ENCODE measurements around the gene ZNF300.
"Not testable (repeated sequence)": the region's sequence is repeated elsewhere in the genome, so short reads cannot be mapped to it uniquely, and the experiment has no call there.

Gene ZNF300

DNA sequence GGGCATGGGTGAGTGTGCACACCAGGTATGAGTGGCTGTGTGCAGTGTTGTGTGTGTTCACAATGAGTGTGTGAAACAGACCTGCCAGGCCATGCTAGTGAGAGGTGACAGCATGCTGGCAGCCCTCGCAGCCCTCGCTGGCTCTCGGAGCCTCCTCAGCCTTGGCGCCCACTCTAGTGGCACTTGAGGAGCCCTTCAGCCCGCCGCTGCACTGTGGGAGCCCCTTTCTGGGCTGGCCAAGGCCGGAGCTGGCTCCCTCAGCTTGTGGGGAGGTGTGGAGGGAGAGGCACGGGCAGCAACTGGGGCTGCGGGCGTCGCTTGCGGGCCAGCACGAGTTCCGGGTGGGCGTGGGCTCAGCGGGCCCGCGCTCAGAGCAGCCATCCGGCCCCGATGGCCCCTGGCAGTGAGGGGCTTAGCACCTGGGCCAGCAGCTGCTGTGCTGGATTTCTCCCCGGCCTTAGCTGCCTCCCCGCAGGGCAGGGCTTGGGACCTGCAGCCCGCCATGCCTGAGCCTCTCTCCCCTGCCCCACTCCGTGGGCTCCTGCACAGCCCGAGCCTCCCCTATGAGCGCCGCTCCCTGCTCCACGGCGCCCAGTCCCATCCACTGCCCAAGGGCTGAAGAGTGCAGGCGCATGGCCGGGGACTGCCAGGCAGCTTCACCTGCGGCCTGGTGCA lies 59.5 kb downstream of the ZNF300 start:
- DNase-seq, result not testable (repeated sequence)

Data from NCI-H446 (cell line).